ENCODE results near the gene ZFAND3.

DNA sequence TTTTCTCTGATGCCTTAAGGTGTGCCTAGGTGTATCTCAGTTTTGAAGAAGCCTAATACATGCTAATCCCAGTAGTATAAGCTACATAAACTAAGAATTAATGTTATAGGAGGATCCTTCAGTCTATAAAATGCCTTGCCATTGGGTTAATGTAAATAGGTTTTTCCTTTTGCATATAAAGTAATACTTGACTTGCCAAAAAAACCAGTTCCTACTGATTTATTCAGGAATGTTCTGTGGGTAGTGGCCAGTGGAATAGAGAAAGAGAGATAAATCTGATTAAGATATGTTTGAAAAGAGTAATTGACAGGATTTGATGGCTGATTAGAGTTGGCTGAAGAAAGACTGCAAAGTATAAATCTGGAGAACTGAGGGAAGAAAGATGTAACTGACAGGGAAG is 273.4 kb downstream of the ZFAND3 start:
- TF ChIP-seq, protein P1, sequence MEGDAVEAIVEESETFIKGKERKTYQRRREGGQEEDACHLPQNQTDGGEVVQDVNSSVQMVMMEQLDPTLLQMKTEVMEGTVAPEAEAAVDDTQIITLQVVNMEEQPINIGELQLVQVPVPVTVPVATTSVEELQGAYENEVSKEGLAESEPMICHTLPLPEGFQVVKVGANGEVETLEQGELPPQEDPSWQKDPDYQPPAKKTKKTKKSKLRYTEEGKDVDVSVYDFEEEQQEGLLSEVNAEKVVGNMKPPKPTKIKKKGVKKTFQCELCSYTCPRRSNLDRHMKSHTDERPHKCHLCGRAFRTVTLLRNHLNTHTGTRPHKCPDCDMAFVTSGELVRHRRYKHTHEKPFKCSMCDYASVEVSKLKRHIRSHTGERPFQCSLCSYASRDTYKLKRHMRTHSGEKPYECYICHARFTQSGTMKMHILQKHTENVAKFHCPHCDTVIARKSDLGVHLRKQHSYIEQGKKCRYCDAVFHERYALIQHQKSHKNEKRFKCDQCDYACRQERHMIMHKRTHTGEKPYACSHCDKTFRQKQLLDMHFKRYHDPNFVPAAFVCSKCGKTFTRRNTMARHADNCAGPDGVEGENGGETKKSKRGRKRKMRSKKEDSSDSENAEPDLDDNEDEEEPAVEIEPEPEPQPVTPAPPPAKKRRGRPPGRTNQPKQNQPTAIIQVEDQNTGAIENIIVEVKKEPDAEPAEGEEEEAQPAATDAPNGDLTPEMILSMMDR (IDR thresholded peaks at IDR 0.05; ENCODE audit: poor library complexity), result no peak
- TF ChIP-seq EZH2phosphoT487 (IDR thresholded peaks at IDR 0.05; ENCODE audit: low read depth, severe bottlenecking, unreplicated experiment), result no peak

Measured in hepatocyte (in vitro differentiated cells).